ENCODE results near the gene RET. TPM values are rescaled to one million over a fixed set of nuclear protein-coding genes. Genes with fewer than 3 reads are reported as not detected.

RET gene
- total and polyA plus RNA-seq, 9 donors: 0.12 to 1.6 (median 0.75) TPM

DNA sequence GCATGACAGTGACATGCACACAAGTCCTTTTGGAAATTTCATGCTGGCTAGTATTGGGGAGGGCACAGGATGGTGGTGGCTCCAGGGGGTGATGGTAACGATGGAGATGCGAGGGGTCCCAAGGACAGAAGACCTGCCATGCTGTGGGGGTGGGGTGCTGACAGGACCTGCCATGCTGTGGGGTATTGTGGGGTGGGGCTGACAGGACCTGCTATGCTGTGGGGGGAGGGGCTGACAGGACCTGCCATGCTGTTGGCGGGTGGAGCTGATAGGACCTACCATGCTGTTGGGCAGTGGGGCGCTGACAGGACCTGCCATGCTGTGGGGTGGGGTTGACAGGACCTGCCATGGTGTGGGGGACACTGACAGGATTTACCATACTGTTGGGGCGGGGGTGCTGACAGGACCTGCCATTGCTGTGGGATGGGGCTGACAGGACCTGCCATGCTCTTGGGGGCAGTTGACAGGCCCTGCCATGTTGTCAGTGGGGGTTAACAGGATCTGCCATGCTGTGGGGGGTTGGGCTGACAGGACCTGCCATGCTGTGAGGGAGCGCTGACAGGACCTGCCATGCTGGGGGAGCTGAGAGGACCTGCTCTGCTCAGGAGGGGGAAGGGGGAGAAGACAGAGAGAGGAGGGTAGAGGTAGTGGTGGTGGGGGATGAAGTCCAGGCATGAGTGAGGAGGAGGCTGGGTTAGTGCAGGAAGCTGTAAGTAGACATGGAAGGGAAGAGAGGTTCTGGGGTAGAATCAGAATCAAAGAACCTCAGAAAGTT, 36.2 kb upstream of the RET start:
- intact Hi-C loops (cut with DNase I): no loop called here
- H3K36me3 ChIP-seq: no peaks in the 10 kb centered on the region
- no peak for DNase-seq
- no peak overlapping the region for H3K4me3 ChIP-seq
- H3K27me3 ChIP-seq: no peaks in the 10 kb centered on the region
- H3K9me3 ChIP-seq: no peaks in the 10 kb centered on the region
- H3K4me1 ChIP-seq (ENCODE audit: insufficient read depth): no peaks in the 10 kb centered on the region
- WGBS, 3 donors: 92 to 98% (median 92%) methylated on average over 6 of the region's 6 CpGs
- no peak overlapping the region for H3K27ac ChIP-seq
- no peak for TF ChIP-seq POLR2A (IDR thresholded peaks at IDR 0.05)
- no peak for TF ChIP-seq EP300 (IDR thresholded peaks at IDR 0.05)
- TF ChIP-seq, protein P1, sequence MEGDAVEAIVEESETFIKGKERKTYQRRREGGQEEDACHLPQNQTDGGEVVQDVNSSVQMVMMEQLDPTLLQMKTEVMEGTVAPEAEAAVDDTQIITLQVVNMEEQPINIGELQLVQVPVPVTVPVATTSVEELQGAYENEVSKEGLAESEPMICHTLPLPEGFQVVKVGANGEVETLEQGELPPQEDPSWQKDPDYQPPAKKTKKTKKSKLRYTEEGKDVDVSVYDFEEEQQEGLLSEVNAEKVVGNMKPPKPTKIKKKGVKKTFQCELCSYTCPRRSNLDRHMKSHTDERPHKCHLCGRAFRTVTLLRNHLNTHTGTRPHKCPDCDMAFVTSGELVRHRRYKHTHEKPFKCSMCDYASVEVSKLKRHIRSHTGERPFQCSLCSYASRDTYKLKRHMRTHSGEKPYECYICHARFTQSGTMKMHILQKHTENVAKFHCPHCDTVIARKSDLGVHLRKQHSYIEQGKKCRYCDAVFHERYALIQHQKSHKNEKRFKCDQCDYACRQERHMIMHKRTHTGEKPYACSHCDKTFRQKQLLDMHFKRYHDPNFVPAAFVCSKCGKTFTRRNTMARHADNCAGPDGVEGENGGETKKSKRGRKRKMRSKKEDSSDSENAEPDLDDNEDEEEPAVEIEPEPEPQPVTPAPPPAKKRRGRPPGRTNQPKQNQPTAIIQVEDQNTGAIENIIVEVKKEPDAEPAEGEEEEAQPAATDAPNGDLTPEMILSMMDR (IDR thresholded peaks at IDR 0.05): no peak

DNA sequence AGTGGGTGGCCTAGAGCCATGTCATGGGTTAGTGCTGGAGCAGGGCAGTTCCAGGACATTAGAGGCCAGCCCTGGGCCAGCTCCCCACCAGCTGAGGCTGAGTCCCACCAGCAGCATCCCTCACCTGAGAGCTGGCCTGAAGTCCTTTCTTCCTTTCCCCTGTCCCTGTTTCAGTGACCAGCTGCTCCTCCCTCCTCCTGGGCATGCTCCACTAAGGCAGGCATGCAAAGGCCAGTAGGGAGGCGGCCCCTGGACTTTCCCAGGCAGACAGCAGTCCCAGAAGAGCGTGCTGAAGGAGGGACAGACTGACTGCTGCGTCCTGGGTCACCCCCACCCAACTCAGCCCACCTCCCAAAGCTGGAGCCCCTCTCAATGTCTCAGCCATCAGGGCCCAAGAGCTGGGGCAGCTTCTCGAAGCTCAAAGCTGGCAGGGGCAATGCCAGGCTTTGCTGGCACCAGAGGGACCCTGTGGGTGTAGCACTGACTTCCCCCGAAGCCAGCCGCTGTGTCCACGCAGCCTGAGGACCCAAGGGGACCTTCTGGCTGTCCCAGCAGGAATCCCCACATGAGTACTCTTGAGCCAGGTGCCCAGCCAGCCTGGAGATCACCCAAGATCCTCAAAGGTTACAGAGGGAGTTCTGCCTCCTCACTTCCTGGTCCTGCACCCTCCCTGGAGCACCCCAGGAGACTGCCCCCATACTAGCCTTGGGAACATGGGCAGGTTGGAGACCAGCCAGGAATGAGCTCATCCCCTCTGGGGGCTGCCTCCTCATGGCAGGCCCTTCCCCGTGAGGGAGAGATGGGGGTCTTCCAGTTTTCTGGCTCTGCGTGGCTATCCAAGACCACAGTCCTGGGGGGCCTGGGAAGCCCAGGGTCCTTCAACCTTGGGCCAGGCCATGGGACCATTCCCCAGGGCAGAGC, 35.2 kb upstream of the RET start:
- no peaks in the 10 kb centered on the region for H3K9me3 ChIP-seq
- H3K4me3 ChIP-seq: no peak overlapping the region
- peak in 2 of 5 donors; percentile 3 to 7 for DNase-seq
- no peaks in the 10 kb centered on the region for H3K27me3 ChIP-seq
- intact Hi-C loops (cut with DNase I): no loop called here
- no peak overlapping the region for H3K27ac ChIP-seq
- no peaks in the 10 kb centered on the region for H3K4me1 ChIP-seq (ENCODE audit: insufficient read depth)
- TF ChIP-seq POLR2A (IDR thresholded peaks at IDR 0.05) (no peak), EP300 (IDR thresholded peaks at IDR 0.05) (no peak)
- TF ChIP-seq, protein P1 (IDR thresholded peaks at IDR 0.05): no peak
- no peaks in the 10 kb centered on the region for H3K36me3 ChIP-seq
- WGBS, 3 donors: 66 to 80% (median 74%) methylated on average over 9 of the region's 9 CpGs

DNA sequence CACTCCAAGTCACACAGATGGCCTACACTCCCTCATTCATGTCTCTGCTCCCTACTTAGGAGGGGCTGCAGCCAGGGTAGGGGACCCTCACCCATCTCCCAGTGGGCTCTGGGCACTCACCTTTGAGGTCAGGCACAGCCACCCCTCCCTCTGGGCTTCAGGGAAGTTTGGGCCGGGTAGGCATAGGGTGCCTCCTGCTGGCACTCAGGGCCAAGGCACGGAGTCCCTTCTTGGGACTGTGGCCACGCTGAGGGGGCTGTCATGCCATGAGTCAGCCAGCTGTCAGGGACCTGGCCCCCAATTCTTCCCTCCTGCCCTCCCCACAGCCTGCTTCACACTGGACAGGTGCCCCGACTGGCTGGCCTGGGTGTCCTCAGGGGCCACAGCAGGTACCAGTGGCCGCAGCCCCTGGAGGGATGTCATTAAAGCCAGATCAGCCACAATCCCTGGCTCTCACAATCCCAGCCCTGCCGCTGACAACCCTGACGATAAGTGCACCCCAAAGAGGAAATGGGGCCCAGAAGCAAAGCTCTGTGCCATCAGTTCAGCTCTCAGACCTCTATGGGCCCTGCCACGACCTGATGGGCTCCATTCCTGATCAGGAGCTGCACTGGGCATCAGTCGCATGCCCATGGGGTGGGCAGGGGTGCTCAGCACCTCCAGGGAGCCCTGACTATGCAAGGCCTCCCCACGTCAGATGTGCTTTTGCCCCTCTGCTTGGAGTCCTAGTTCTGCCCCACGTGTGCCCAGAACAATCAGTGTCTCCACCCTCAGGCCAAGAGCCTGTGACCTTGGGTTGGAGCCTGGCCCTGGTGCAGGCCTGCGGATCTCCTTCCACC, 34.1 kb upstream of the RET start:
- TF ChIP-seq, protein P1 (IDR thresholded peaks at IDR 0.05): no peak
- TF ChIP-seq EP300 (IDR thresholded peaks at IDR 0.05): no peak
- 77 to 84% (median 79%) methylated on average over 12 of the region's 12 CpGs for WGBS, 3 donors

DNA sequence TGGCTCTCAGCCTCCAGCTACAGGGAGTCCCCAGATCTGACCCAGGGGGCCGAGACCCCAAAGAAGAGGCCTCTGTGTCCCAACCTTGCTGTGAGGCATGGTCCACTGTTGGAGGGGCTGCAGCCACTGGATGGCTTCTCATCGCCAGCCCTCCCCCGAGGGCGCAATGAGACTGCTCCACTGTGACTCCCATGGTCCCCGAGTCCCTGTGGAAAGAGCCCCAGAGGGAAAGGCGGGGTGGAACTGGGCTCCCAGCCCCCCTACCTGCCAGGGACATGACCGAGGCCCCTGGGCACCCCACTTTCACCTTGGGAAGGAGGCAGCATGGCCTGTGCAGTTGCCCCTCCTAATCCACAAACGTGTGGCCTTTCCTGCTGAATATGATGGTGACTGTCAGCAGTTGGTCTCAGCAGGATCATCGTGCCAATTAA, 33.5 kb upstream of the RET start:
- intact Hi-C loops (cut with DNase I): no loop called here
- Histone ChIP-seq H3K27me3 (no peaks in the 10 kb centered on the region), H3K9me3 (no peaks in the 10 kb centered on the region), H3K36me3 (no peaks in the 10 kb centered on the region), H3K4me1 (ENCODE audit: insufficient read depth) (no peaks in the 10 kb centered on the region), H3K27ac (no peak overlapping the region), H3K4me3 (no peak overlapping the region)
- TF ChIP-seq EP300 (IDR thresholded peaks at IDR 0.05): no peak
- TF ChIP-seq, protein P1 (IDR thresholded peaks at IDR 0.05): no peak
- no peak for TF ChIP-seq POLR2A (IDR thresholded peaks at IDR 0.05)
- 78 to 85% (median 82%) methylated on average over 9 of the region's 9 CpGs for WGBS, 3 donors
- DNase-seq: peak in 3 of 5 donors; percentile 6 to 8 (median 6)

More for the DNA sequence above, 34.1 kb upstream of the RET start:
- intact Hi-C loops (cut with DNase I): no loop called here
- no peak overlapping the region for H3K27ac ChIP-seq
- peak in 1 of 5 donors; percentile 5 for DNase-seq
- H3K4me3 ChIP-seq: no peak overlapping the region
- no peaks in the 10 kb centered on the region for H3K36me3 ChIP-seq
- no peaks in the 10 kb centered on the region for H3K4me1 ChIP-seq (ENCODE audit: insufficient read depth)
- no peaks in the 10 kb centered on the region for H3K27me3 ChIP-seq
- no peaks in the 10 kb centered on the region for H3K9me3 ChIP-seq

Data from ovary (tissue), 9 donors.